Pancreas (tissue), 10 donors: ENCODE data around the gene SMAP1. TPM values are rescaled to one million over a fixed set of nuclear protein-coding genes. Genes with fewer than 3 reads are reported as not detected.

Source experiments
- ATAC-seq, 4 donors: fragments of 200-7000 bp; cut with Tn5 transposase; one replicate each; pipeline versions ENCODE4 v1.8.0 to v1.9.1; 2020; ENCODE audit warnings: mild to moderate bottlenecking in 4 of 4, moderate library complexity in 4 of 4
- DNase-seq, 6 donors: peaks; one replicate each; pipeline ENCODE4 v3.0.0-alpha.2; 2020
- FAIRE-seq: peaks from 2 replicates; lab custom pipeline; 2012; peaks lifted over from hg19 to GRCh38; lab: Jason Lieb, UNC
- H3K27ac ChIP-seq, 4 donors: fragments of 200-600 bp; sonication (generic); 1 replicate in 3 of 4; 2 replicates in 1 of 4; pipeline versions ENCODE4 v1.5.0 to v1.8.0; 2020
- H3K27me3 ChIP-seq, 4 donors: fragments of 200-600 bp; one replicate each; pipeline ENCODE4 v1.8.0; 2021
- H3K36me3 ChIP-seq, 3 donors: fragments of 200-600 bp; sonication (generic) in 1 of 3; one replicate each; pipeline versions ENCODE4 v1.5.0 to v1.8.0; 2020 to 2021
- H3K4me1 ChIP-seq, 3 donors: fragments of 200-600 bp; one replicate each; pipeline ENCODE4 v1.8.0; 2021
- H3K4me3 ChIP-seq, 4 donors: fragments of 200-600 bp; sonication (generic) in 2 of 4; one replicate each; pipeline versions ENCODE4 v1.5.0 to v1.8.0; 2020 to 2021
- H3K9me3 ChIP-seq, 4 donors: fragments of 200-600 bp; one replicate each; pipeline ENCODE4 v1.8.0; 2021
- CTCF ChIP-seq, 4 donors: fragments of 200-600 bp; sonication (generic) in 3 of 4; IDR thresholded peaks; one replicate each; pipeline versions ENCODE4 v1.5.0 to v1.8.0; 2021; ENCODE audit warnings: antibody characterized with exemption in 4 of 4
- WGBS, 2 donors: extraction: QIAGEN DNeasy Blood & Tissue Kit; methylation state at CpG; one replicate each; pipeline ENCODE4 v1.1.7; 2013; 5-methylcytosine and 5-hydroxymethylcytosine counted together
- intact Hi-C, 3 donors: fragments of 100-400 bp; cut with DNase I; formaldehyde crosslinking; loops; one replicate each; pipeline versions ENCODE4 v1.11.1 to v1.14.2; 2022
- polyA plus RNA-seq, 2 donors: library from polyadenylated mRNA; stranded (reverse); fragments of 200-250 nt; gene quantifications; one replicate each; pipeline ENCODE4 v1.2.3, GENCODE V29; 2013
- total RNA-seq, 6 donors: library from RNA; stranded (reverse); fragmentation: NEBNext Ultra II Directional in 4 of 6; extraction: Animal tissue kit (Norgen Biotek cat#: 25700) in 4 of 6; gene quantifications; one replicate each; pipeline versions ENCODE4 v1.2.1 to v1.2.4, GENCODE V29; 2021 to 2023
- donor health status: healthy with polysubstance abuse.
- donor health status: DM: no; HTN: no; CAD: no; lungs with moderate emphysema.
- donor health status: DM: no; HTN: no; CAD: no.
- donor health status: control.
- donor health status: control.
- donor health status: Bipolar disorder and iron deficiency.
- donor health status: DM: yes; HTN: yes; CAD: no.
- donor health status: DM: no; HTN: no; CAD: no.
- donor health status: DM: no; HTN: no; CAD: no.
- donor health status: DM: yes; HTN: yes; CAD: no.

SMAP1 gene
- total and polyA plus RNA-seq, 8 donors: 11.4 to 21.2 (median 17.3) TPM

GRCh38 chr6:70685494-70686180 is 18.0 kb downstream of the SMAP1 start:
- Histone ChIP-seq H3K4me1 (peaks cover 16 to 36% (median 20%) of the 10 kb centered on the region in 3 donors), H3K9me3 (no peaks in the 10 kb centered on the region), H3K27me3 (no peaks in the 10 kb centered on the region), H3K27ac (peak overlapping the region in 1 of 4 donors; percentile 6), H3K36me3 (no peaks in the 10 kb centered on the region), H3K4me3 (no peak overlapping the region)
- no peak for FAIRE-seq
- 32 to 54% methylated on average over 4 of the region's 4 CpGs for WGBS, 2 donors
- no peak for DNase-seq
- ATAC-seq: peak; percentile 33 to 40 (median 36)
- no peak for TF ChIP-seq CTCF (IDR thresholded peaks at IDR 0.05)
- intact Hi-C loops: no loop called here

- WGBS, 2 donors: 7 to 12% methylated on average over 3 of the region's 3 CpGs
- intact Hi-C loops: no loop called here
- Histone ChIP-seq H3K27me3 (no peaks in the 10 kb centered on the region), H3K27ac (no peak overlapping the region), H3K9me3 (no peaks in the 10 kb centered on the region), H3K4me3 (no peak overlapping the region), H3K36me3 (no peaks in the 10 kb centered on the region), H3K4me1 (peaks cover 16 to 36% (median 20%) of the 10 kb centered on the region in 3 donors)
- TF ChIP-seq CTCF (IDR thresholded peaks at IDR 0.05): peak; percentile 43 to 71 (median 63)
- ATAC-seq (peak; percentile 47 to 82 (median 76)), FAIRE-seq (peak; percentile 95), DNase-seq (no peak)
Observed at GRCh38 chr6:70686548-70687133, 19.0 kb downstream of the SMAP1 start.

DNA sequence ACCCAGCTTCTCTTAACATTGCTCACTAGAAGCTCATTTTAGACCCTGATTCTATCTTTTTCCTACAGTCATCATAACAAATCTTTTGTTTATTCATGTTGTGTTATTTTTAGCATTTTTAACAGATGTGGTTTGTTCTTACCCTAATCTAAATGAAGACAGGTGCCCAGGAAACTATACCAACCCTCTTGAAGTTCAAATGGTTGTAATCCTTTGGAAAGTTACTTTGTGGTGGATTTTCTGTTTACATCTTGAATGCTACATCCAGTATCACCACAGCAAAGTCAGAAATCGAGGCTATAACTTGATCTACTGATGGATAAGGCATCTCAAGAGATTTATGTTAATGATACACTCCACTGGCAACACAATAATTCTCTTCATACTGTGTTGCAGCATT is 26.2 kb downstream of the SMAP1 start:
- 40 to 63% methylated on average over 1 of the region's 1 CpG for WGBS, 2 donors
- no peaks in the 10 kb centered on the region for H3K4me1 ChIP-seq
- ATAC-seq (no peak), DNase-seq (no peak), FAIRE-seq (no peak)
- H3K4me3 ChIP-seq: no peak overlapping the region
- intact Hi-C loops: loop anchor here in 1 of 3 donors (10.0 kb wide), 1 partner anchor 139 kb away; no protein-coding TSS in a partner anchor
- H3K36me3 ChIP-seq: no peaks in the 10 kb centered on the region
- TF ChIP-seq CTCF (IDR thresholded peaks at IDR 0.05): no peak
- no peak overlapping the region for H3K27ac ChIP-seq
- H3K27me3 ChIP-seq: no peaks in the 10 kb centered on the region
- H3K9me3 ChIP-seq: no peaks in the 10 kb centered on the region

- no peak for TF ChIP-seq CTCF (IDR thresholded peaks at IDR 0.05)
- intact Hi-C loops: loop anchor here in 1 of 3 donors (10.0 kb wide), 1 partner anchor 140 kb away; no protein-coding TSS in a partner anchor
- Histone ChIP-seq H3K4me1 (no peaks in the 10 kb centered on the region), H3K4me3 (no peak overlapping the region), H3K27me3 (no peaks in the 10 kb centered on the region), H3K27ac (no peak overlapping the region), H3K36me3 (no peaks in the 10 kb centered on the region), H3K9me3 (no peaks in the 10 kb centered on the region)
- DNase-seq (no peak), ATAC-seq (no peak), FAIRE-seq (no peak)
- 98 to 100% methylated on average over 1 of the region's 1 CpG for WGBS, 2 donors
Observed at GRCh38 chr6:70694371-70694770, 26.7 kb downstream of the SMAP1 start.
